K562 (cell line): ENCODE data around the gene ST3GAL3. TPM values are rescaled to one million over a fixed set of nuclear protein-coding genes. Genes with fewer than 3 reads are reported as not detected.

Experiments used
- ATAC-seq: fragments of 200-7000 bp; cut with Tn5 transposase; 3 replicates; pipeline ENCODE4 v1.9.1; 2020; ENCODE audit warnings: moderate library complexity
- BruUV-seq: library from RNA; stranded (reverse); fragments of 400-500 nt; replicated peaks from 2 replicates; lab custom pipeline; 2021; lab: Mats Ljungman, UMichigan
- CTCF ChIA-PET: fragments of 300-600 bp; formaldehyde crosslinking; extraction: SDS; loops from one replicate; lab custom pipeline; 2021; ENCODE audit warnings: low intra/inter-chr PET ratio; lab: Yijun Ruan, JAX
- POLR2A ChIA-PET: fragments of 300-600, 350-650 bp; sonication (Branson Sonifier 250); formaldehyde crosslinking; extraction: SDS; loops from one replicate; lab custom pipeline; 2021; ENCODE audit warnings: antibody characterized with exemption, inconsistent platforms; lab: Yijun Ruan, JAX
- DNase-seq, 4 experiments: peaks; one replicate each; pipeline versions ENCODE4 v3.0.0 to v3.0.0-alpha.2; 2011 to 2018; ENCODE audit warnings: low spot score in 3 of 4, mixed read lengths in 3 of 4; ENCODE audit errors: extremely low read depth in 1 of 4
- FAIRE-seq: peaks from 2 replicates; lab custom pipeline; 2011; peaks lifted over from hg19 to GRCh38; lab: Jason Lieb, UNC
- H2AFZ ChIP-seq: 2 replicates; pipeline ENCODE4 v1.6.0; 2011; ENCODE audit warnings: low read depth, low read length, control low read depth, inconsistent platforms
- H3K27ac ChIP-seq: fragments of 200-600 bp; 3 replicates; pipeline ENCODE4 v1.8.0; 2011; ENCODE audit warnings: low read depth, mild to moderate bottlenecking, control low read depth, inconsistent platforms, low read length, moderate library complexity, mixed read lengths; ENCODE audit errors: extremely low read depth
- H3K27me3 ChIP-seq, 2 experiments: fragments of 300-600 bp in 1 of 2; 2 replicates in 1 of 2; 3 replicates in 1 of 2; pipeline versions ENCODE4 v1.6.0 to v1.8.0; 2011; ENCODE audit warnings: inconsistent platforms in 2 of 2, low read length in 2 of 2, mild to moderate bottlenecking in 1 of 2, mixed read lengths in 1 of 2, moderate library complexity in 1 of 2; ENCODE audit not compliant: control insufficient read depth in 2 of 2, insufficient read depth in 2 of 2
- H3K36me3 ChIP-seq: fragments of 300-600 bp; 3 replicates; pipeline ENCODE4 v1.8.0; 2011; ENCODE audit warnings: mild to moderate bottlenecking, low read length, inconsistent platforms; ENCODE audit not compliant: control insufficient read depth, insufficient read depth
- H3K4me1 ChIP-seq, 2 experiments: fragments of 200-600 bp in 1 of 2; replicated peaks in 1 of 2; 2 replicates in 1 of 2; 3 replicates in 1 of 2; pipeline versions ENCODE4 v1.5.1 to v1.8.0; 2011; ENCODE audit warnings: inconsistent platforms in 2 of 2, low read length in 2 of 2, mild to moderate bottlenecking in 1 of 2, mixed read lengths in 1 of 2, moderate library complexity in 1 of 2; ENCODE audit not compliant: control insufficient read depth in 2 of 2, insufficient read depth in 2 of 2
- H3K4me2 ChIP-seq: 2 replicates; pipeline ENCODE4 v1.6.1; 2011; ENCODE audit warnings: low read length, control low read depth, inconsistent platforms, mixed read lengths; ENCODE audit not compliant: insufficient read depth
- H3K4me3 ChIP-seq: fragments of 200-600 bp; sonication (generic), shearing (Covaris generic); 2 replicates; pipeline ENCODE4 v1.5.1; 2016; ENCODE audit warnings: control low read depth, inconsistent platforms
- H3K79me2 ChIP-seq: fragments of 200-600 bp; 3 replicates; pipeline ENCODE4 v1.8.0; 2011; ENCODE audit warnings: low read length, inconsistent platforms; ENCODE audit not compliant: control insufficient read depth, insufficient read depth
- H3K9ac ChIP-seq, 2 experiments: 2 replicates each; pipeline versions ENCODE4 v1.6.0 to v1.6.1; 2011; ENCODE audit warnings: low read depth in 2 of 2, low read length in 2 of 2, control low read depth in 1 of 2, inconsistent platforms in 1 of 2, mild to moderate bottlenecking in 1 of 2, mixed read lengths in 1 of 2; ENCODE audit not compliant: insufficient read depth in 1 of 2
- H3K9me1 ChIP-seq: one replicate; pipeline ENCODE4 v1.6.0; 2011; ENCODE audit warnings: inconsistent platforms, mild to moderate bottlenecking, low read length, moderate library complexity; ENCODE audit not compliant: control insufficient read depth, insufficient read depth
- H3K9me3 ChIP-seq: replicated peaks from 2 replicates; pipeline ENCODE4 v1.5.1; 2011; ENCODE audit warnings: low read depth, low read length, inconsistent platforms; ENCODE audit not compliant: control insufficient read depth, insufficient read depth
- H4K20me1 ChIP-seq: replicated peaks from 2 replicates; pipeline ENCODE4 v1.6.1; 2011; ENCODE audit warnings: low read length, inconsistent platforms, mixed read lengths; ENCODE audit not compliant: control insufficient read depth, insufficient read depth
- ATF2 ChIP-seq: sonication (generic); formaldehyde crosslinking; IDR thresholded peaks from 2 replicates; pipeline ENCODE4 v1.8.1; 2022; ENCODE audit warnings: missing genetic modification reagents
- ELF1 ChIP-seq: fragments of 200-800 bp; sonication (Bioruptor generic); IDR thresholded peaks from 2 replicates; pipeline ENCODE4 v1.6.1; 2016; ENCODE audit warnings: missing genetic modification characterization, missing compliant biosample characterization
- EP300 ChIP-seq: IDR thresholded peaks from 2 replicates; pipeline ENCODE4 v1.6.1; 2012; ENCODE audit warnings: low read length, improper control_type of control experiment
- HCFC1 ChIP-seq: IDR thresholded peaks from 2 replicates; pipeline ENCODE4 v1.6.1; 2012; ENCODE audit warnings: low read depth, low read length, improper control_type of control experiment
- HNRNPK ChIP-seq: fragments of 200-400 bp; formaldehyde crosslinking; IDR thresholded peaks from one replicate; pipeline ENCODE4 v1.6.1; 2018; ENCODE audit warnings: mild to moderate bottlenecking, low read depth, low read length; ENCODE audit not compliant: poor library complexity, severe bottlenecking
- KDM1A ChIP-seq, 2 experiments: fragments of 450-650 bp; IDR thresholded peaks; 2 replicates each; pipeline ENCODE4 v1.6.1; 2016; ENCODE audit warnings: mild to moderate bottlenecking in 2 of 2
- RB1 ChIP-seq: fragments of 450-650 bp; IDR thresholded peaks from 2 replicates; pipeline ENCODE4 v1.6.1; 2017; ENCODE audit warnings: low read depth, mild to moderate bottlenecking
- SMC3 ChIP-seq: conservative IDR thresholded peaks from 2 replicates; pipeline ENCODE4 v1.6.1; 2011; ENCODE audit warnings: low read depth, low read length, improper control_type of control experiment; ENCODE audit not compliant: insufficient read depth
- TAF9B ChIP-seq: fragments of 450-650 bp; IDR thresholded peaks from 2 replicates; pipeline ENCODE4 v1.6.1; 2018; ENCODE audit warnings: mild to moderate bottlenecking; ENCODE audit not compliant: partially characterized antibody
- TSC22D4 ChIP-seq: fragments of 450-650 bp; IDR thresholded peaks from 2 replicates; pipeline ENCODE4 v1.6.1; 2016; ENCODE audit warnings: missing genetic modification characterization, missing biosample characterization, control low read depth
- USF2 ChIP-seq: sonication (generic); formaldehyde crosslinking; IDR thresholded peaks from 2 replicates; pipeline ENCODE4 v1.5.0; 2020; ENCODE audit warnings: missing genetic modification reagents
- ZNF165 ChIP-seq: fragments of 250-450 bp; sonication (Bioruptor Pico); IDR thresholded peaks from 2 replicates; pipeline ENCODE4 v1.4.0; 2020; ENCODE audit warnings: borderline replicate concordance
- ZNF407 ChIP-seq: fragments of 450-650 bp; IDR thresholded peaks from 2 replicates; pipeline ENCODE4 v1.6.1; 2016; ENCODE audit warnings: low read depth
- WGBS: fragments of 100-300 bp; shearing (Covaris generic); methylation state at CpG from one replicate; pipeline ENCODE4 v1.1.6; 2016; ENCODE audit warnings: low coverage, mixed read lengths; ENCODE audit not compliant: insufficient coverage; ENCODE audit errors: missing lambda C conversion rate; 5-methylcytosine and 5-hydroxymethylcytosine counted together
- in situ Hi-C: fragments of 300-500 bp; cut with MboI; formaldehyde crosslinking; loops from 4 replicates; pipeline ENCODE4 v1.15.0; 2018; ENCODE audit warnings: inconsistent platforms, mixed read lengths
- intact Hi-C: fragments of 100-400 bp; cut with micrococcal nuclease; formaldehyde crosslinking; loops from 2 replicates; pipeline ENCODE4 v1.14.2; 2022
- polyA plus RNA-seq, 8 experiments: library from polyadenylated mRNA; depleted of rRNA in 4 of 8; stranded (reverse) in 5 of 8; unstranded in 3 of 8; fragments of >200 nt; fragmentation: Nextera tagmentation in 2 of 8; fragmentation: Illumina TruSeq in 1 of 8; extraction: Ambion mirVana in 2 of 8; extraction: Trizol in 1 of 8; gene quantifications; 2 replicates each; pipeline versions ENCODE4 v1.2.1 to v1.2.3, GENCODE V29; 2011 to 2014; ENCODE audit warnings: inconsistent platforms in 1 of 8, missing spikeins in 1 of 8
- total RNA-seq, 7 experiments: library from RNA; depleted of rRNA in 6 of 7; stranded (reverse); fragments of >200 nt in 6 of 7; fragmentation: Illumina TruSeq in 2 of 7; extraction: Trizol in 2 of 7; gene quantifications; 2 replicates each; pipeline versions ENCODE4 v1.2.1 to v1.2.3, GENCODE V29; 2011 to 2021; ENCODE audit warnings: low replicate concordance in 1 of 7

ST3GAL3 gene
- total and polyA plus RNA-seq, 9 of the 15 experiments (the other 6 are each of a cell fraction or from before 2014, with no cell fraction given): 1.2 to 18.9 (median 11.0) TPM

- H3K9ac ChIP-seq: no peak overlapping the region
- no peak overlapping the region for H3K4me2 ChIP-seq
- H3K79me2 ChIP-seq: no peaks in the 10 kb centered on the region
- H3K27me3 ChIP-seq: no peaks in the 10 kb centered on the region
- no peak overlapping the region for H3K4me3 ChIP-seq
- DNase-seq (no peak), ATAC-seq (no peak), FAIRE-seq (no peak)
- no peak overlapping the region for H3K27ac ChIP-seq
- BruUV-seq: no TSS peak
- ChIA-PET CTCF (no interaction called here), POLR2A (interaction anchor here (1.3 kb wide), 1 partner anchor 120 kb away, joined by 3 read pairs; no protein-coding TSS in a partner anchor)
- peaks cover 5% of the 10 kb centered on the region for H3K9me3 ChIP-seq
- in situ Hi-C loops (no loop called here), intact Hi-C loops (no loop called here)
- H2AFZ ChIP-seq: no peak overlapping the region
- no peaks in the 10 kb centered on the region for H3K4me1 ChIP-seq
- H3K36me3 ChIP-seq: peaks cover 22% of the 10 kb centered on the region; the same call in 2 of the 3 replicates
- no peaks in the 10 kb centered on the region for H3K9me1 ChIP-seq
- H4K20me1 ChIP-seq: no peaks in the 10 kb centered on the region
- 65% methylated on average over 2 of the region's 2 CpGs for WGBS
- TF ChIP-seq ELF1 (tag) (no peak), HNRNPK (no peak), ZNF407 (no peak), HCFC1 (no peak), RB1 (no peak), TSC22D4 (no peak), SMC3 (no peak), ZNF165 (CRISPR knock-in tag) (no peak), EP300 (no peak), TAF9B (no peak), USF2 (CRISPR knock-in tag) (no peak), KDM1A (IDR thresholded peaks at IDR 0.05) (no peak), ATF2 (CRISPR knock-in tag) (no peak)
Measured at GRCh38 chr1:43814401-43814800, 107.1 kb downstream of the ST3GAL3 start.
